ENCODE data around the gene SNN.

DNA sequence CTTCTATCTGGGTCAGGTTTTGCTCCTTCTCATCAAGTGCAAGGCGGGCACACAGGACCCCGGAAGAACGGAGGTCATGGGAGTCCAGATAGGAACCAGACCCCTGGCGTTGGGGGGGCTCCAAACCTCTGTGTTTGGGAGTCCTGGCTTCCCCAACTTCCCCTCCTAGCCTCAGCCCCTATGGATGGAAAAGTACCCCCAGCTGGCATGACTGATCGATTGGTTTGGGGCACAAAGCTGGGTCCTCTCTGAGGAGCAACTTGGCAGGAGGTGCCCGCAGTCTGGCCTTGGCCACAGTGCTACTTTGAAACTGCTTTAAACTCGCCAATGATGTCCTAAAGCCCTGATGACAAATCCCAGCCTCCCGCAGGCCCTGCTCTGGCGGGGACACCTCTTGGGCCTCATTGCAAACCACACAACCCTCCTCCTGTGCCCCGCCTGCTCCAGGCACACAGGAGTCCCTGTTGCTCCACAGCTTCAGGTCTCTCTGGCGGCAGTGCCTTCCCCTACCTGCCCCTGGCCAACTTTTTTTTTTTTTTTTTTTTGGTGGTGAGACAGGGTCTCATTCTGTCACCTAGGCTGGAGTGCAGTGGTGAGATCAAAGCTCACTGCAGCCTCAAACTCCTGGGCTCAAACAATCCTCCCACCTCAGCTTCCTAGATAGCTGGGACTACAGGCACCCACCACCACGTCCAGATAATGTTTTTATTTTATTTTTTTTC, 38.0 kb upstream of the SNN start:
- TF ChIP-seq, protein P1, sequence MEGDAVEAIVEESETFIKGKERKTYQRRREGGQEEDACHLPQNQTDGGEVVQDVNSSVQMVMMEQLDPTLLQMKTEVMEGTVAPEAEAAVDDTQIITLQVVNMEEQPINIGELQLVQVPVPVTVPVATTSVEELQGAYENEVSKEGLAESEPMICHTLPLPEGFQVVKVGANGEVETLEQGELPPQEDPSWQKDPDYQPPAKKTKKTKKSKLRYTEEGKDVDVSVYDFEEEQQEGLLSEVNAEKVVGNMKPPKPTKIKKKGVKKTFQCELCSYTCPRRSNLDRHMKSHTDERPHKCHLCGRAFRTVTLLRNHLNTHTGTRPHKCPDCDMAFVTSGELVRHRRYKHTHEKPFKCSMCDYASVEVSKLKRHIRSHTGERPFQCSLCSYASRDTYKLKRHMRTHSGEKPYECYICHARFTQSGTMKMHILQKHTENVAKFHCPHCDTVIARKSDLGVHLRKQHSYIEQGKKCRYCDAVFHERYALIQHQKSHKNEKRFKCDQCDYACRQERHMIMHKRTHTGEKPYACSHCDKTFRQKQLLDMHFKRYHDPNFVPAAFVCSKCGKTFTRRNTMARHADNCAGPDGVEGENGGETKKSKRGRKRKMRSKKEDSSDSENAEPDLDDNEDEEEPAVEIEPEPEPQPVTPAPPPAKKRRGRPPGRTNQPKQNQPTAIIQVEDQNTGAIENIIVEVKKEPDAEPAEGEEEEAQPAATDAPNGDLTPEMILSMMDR (IDR thresholded peaks at IDR 0.05 in 4 of 5, conservative IDR thresholded peaks at IDR 0.05 in 1 of 5): no peak
- no peak for TF ChIP-seq POLR2A (IDR thresholded peaks at IDR 0.05)
